ENCODE data around the gene DDX6.
"Not testable (repeated sequence)": the region's sequence is repeated elsewhere in the genome, so short reads cannot be mapped to it uniquely, and the experiment has no call there.

Gene DDX6

GRCh38 chr11:118778898-118779297 is 12.1 kb downstream of the DDX6 start:
- Mint-ChIP-seq H3K27me3 (no peaks in the 10 kb centered on the region), H3K36me3 (ENCODE audit: low read depth) (peaks cover 94% of the 10 kb centered on the region), H3K27ac (peak overlapping the region; percentile 61), H3K4me1 (ENCODE audit: low read depth) (peaks cover 74% of the 10 kb centered on the region), H3K9me3 (no peaks in the 10 kb centered on the region), H3K4me3 (no peak overlapping the region)
- DNase-seq = no peak

GRCh38 chr11:118774032-118774431 is 16.9 kb downstream of the DDX6 start:
- Mint-ChIP-seq H3K4me1 (ENCODE audit: low read depth) (peaks cover 83% of the 10 kb centered on the region), H3K27ac (peak overlapping the region; percentile 85), H3K9me3 (no peaks in the 10 kb centered on the region), H3K36me3 (ENCODE audit: low read depth) (peaks cover 98% of the 10 kb centered on the region), H3K4me3 (no peak overlapping the region), H3K27me3 (no peaks in the 10 kb centered on the region)
- DNase-seq = no peak

GRCh38 chr11:118771547-118772288 is 19.2 kb downstream of the DDX6 start:
- H3K4me1 Mint-ChIP-seq (ENCODE audit: low read depth) = peaks cover 75% of the 10 kb centered on the region
- H3K4me3 Mint-ChIP-seq = peak overlapping the region; percentile 2
- DNase-seq = no peak
- no peaks in the 10 kb centered on the region for H3K27me3 Mint-ChIP-seq
- H3K36me3 Mint-ChIP-seq (ENCODE audit: low read depth) = peaks cover 98% of the 10 kb centered on the region
- peak overlapping the region; percentile 85 for H3K27ac Mint-ChIP-seq
- H3K9me3 Mint-ChIP-seq = no peaks in the 10 kb centered on the region

GRCh38 chr11:118768690-118769089 is 22.3 kb downstream of the DDX6 start:
- Mint-ChIP-seq H3K36me3 (ENCODE audit: low read depth) (peaks cover 96% of the 10 kb centered on the region), H3K27ac (peak overlapping the region; percentile 70), H3K9me3 (no peaks in the 10 kb centered on the region), H3K4me3 (no peak overlapping the region), H3K4me1 (ENCODE audit: low read depth) (peaks cover 58% of the 10 kb centered on the region), H3K27me3 (no peaks in the 10 kb centered on the region)
- no peak for DNase-seq

DNA sequence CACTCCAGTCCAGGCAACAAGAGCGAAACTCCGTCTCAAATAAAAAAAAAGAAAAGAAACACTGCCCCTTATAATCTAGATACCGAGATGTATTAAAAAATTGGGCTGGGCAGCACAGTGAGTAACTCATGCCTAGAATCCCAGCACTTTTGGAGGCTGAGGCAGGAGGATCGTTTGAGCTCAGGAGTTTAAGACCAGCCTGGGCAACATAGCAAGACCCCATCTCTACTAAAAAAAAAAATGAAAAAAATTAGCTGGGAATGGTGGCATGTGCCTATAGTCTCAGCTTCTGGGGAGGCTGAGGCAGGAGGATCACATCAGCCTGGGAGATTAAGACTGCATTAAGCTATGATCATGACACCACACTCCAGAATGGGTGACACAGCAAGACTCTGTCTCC is 24.9 kb downstream of the DDX6 start:
- peaks cover 32% of the 10 kb centered on the region for H3K4me1 Mint-ChIP-seq (ENCODE audit: low read depth)
- DNase-seq = no peak
- no peak overlapping the region for H3K27ac Mint-ChIP-seq
- no peak overlapping the region for H3K4me3 Mint-ChIP-seq
- peaks cover 96% of the 10 kb centered on the region for H3K36me3 Mint-ChIP-seq (ENCODE audit: low read depth)
- H3K9me3 Mint-ChIP-seq = no peaks in the 10 kb centered on the region
- no peaks in the 10 kb centered on the region for H3K27me3 Mint-ChIP-seq

DNA sequence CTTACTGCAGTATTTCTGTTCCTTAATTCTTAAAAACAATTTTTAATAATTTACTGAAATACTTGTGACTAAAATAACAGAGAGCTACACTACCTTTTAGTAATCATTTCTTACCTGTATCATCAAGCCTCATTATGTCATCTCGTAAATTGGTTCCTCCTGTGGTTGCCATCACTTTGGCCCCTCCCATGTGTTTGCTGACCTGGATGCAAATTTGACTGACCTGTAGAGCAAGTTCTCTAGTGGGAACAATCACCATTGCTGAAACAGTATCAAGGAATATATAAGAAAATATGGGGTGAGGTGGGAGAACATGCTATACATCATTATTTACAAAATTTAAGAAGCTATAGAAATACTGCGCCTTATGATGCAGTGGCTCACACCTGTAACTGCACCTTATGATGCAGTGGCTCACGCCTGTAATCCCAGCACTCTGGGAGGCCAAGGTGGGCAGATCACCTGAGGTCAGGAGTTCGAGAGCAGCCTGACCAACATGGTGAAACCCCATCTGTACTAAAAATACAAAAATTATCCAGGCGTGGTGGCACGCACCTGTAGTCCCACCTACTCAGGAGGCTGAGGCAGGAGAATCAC is 25.8 kb downstream of the DDX6 start:
- peaks cover 24% of the 10 kb centered on the region for H3K4me1 Mint-ChIP-seq (ENCODE audit: low read depth)
- H3K9me3 Mint-ChIP-seq, DNase-seq, H3K27me3 Mint-ChIP-seq, H3K4me3 Mint-ChIP-seq: not testable (repeated sequence)
- H3K36me3 Mint-ChIP-seq (ENCODE audit: low read depth) = peaks cover 96% of the 10 kb centered on the region
- H3K27ac Mint-ChIP-seq = peak overlapping the region; percentile 35

DNA sequence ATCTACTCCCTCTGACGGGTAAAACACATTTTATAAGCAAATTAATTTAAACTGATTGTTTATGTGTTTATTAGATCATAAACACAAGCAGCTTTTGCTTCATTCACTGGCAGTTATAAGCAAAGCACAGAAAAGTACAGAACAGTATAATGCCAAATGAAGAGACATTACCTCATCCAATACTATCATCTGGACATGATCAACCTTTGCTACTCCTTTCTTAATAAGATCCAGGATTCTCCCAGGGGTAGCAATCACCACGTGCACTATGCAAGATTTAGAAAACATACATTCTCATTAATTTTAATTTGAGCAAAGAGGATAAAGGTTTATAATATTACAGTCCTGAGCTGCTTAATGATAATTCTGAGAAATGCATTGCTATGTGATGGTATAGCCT is 27.9 kb downstream of the DDX6 start:
- H3K27ac Mint-ChIP-seq = peak overlapping the region; percentile 61
- H3K27me3 Mint-ChIP-seq = no peaks in the 10 kb centered on the region
- no peak for DNase-seq
- H3K36me3 Mint-ChIP-seq (ENCODE audit: low read depth) = peaks cover 97% of the 10 kb centered on the region
- no peaks in the 10 kb centered on the region for H3K9me3 Mint-ChIP-seq
- peaks cover 8% of the 10 kb centered on the region for H3K4me1 Mint-ChIP-seq (ENCODE audit: low read depth)
- H3K4me3 Mint-ChIP-seq = no peak overlapping the region

GRCh38 chr11:118761981-118762380 is 29.0 kb downstream of the DDX6 start:
- not testable (repeated sequence) for H3K9me3 Mint-ChIP-seq; H3K27me3 Mint-ChIP-seq; DNase-seq; H3K27ac Mint-ChIP-seq; H3K4me3 Mint-ChIP-seq; H3K4me1 Mint-ChIP-seq (ENCODE audit: low read depth)
- H3K36me3 Mint-ChIP-seq (ENCODE audit: low read depth) = peaks cover 96% of the 10 kb centered on the region

- H3K27ac Mint-ChIP-seq = peak overlapping the region; percentile 88
- no peak overlapping the region for H3K4me3 Mint-ChIP-seq
- no peak for DNase-seq
- no peaks in the 10 kb centered on the region for H3K27me3 Mint-ChIP-seq
- H3K36me3 Mint-ChIP-seq (ENCODE audit: low read depth) = peaks cover 96% of the 10 kb centered on the region
- H3K4me1 Mint-ChIP-seq (ENCODE audit: low read depth) = peaks cover 4% of the 10 kb centered on the region
- H3K9me3 Mint-ChIP-seq = no peaks in the 10 kb centered on the region
These were observed 33.0 kb downstream of the DDX6 start for GRCh38 chr11:118757876-118758399.

DNA sequence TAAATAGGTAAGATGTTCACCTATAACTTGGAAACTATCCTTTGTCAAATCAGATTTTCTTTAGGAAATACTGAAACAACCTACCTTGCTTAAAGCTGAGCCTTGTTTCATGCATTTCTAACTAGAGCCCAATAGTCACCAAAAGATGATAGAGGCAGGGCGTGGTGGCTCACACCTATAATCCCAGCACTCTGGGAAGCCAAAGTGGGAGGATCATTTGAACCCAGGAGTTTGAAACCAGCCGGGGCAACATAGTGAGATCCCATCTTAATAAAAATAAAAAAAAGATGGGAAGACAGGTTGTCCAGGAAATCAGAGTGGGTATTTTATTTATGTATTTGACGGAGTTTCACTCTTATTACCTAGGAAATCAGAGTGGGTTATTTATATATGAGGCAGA is 38.3 kb downstream of the DDX6 start:
- Mint-ChIP-seq H3K27ac (peak overlapping the region; percentile 14), H3K4me1 (ENCODE audit: low read depth) (peaks cover 12% of the 10 kb centered on the region), H3K9me3 (no peaks in the 10 kb centered on the region), H3K36me3 (ENCODE audit: low read depth) (peaks cover 91% of the 10 kb centered on the region), H3K27me3 (no peaks in the 10 kb centered on the region), H3K4me3 (no peak overlapping the region)
- no peak for DNase-seq

DNA sequence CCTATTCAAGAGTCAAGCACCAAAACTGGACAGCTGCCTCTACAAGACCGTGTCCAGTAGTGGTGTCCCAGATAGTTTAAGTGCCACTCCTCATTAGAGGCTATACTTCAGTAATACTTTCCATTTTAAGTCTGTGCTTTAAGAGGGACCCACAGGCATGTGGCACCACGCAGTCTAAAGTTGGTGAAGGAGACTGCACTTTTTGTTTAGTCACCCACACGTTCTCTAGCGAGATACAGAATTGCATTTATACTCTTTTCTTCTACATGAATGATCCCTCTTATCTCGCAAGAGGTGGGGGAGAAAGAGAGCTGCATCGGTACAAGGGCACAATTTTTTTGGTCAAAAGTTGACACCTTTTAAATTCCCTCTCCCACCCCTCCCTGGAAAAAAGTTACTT is 41.5 kb downstream of the DDX6 start:
- peak overlapping the region; percentile 56 for H3K27ac Mint-ChIP-seq
- H3K4me3 Mint-ChIP-seq = no peak overlapping the region

GRCh38 chr11:118748056-118748455 is 42.9 kb downstream of the DDX6 start:
- no peak for DNase-seq
- H3K9me3 Mint-ChIP-seq = no peaks in the 10 kb centered on the region
- peaks cover 10% of the 10 kb centered on the region for H3K4me1 Mint-ChIP-seq (ENCODE audit: low read depth)
- H3K4me3 Mint-ChIP-seq = no peak overlapping the region
- H3K36me3 Mint-ChIP-seq (ENCODE audit: low read depth) = peaks cover 51% of the 10 kb centered on the region
- H3K27me3 Mint-ChIP-seq = no peaks in the 10 kb centered on the region
- peak overlapping the region; percentile 45 for H3K27ac Mint-ChIP-seq

More for the DNA sequence above, 41.5 kb downstream of the DDX6 start:
- no peaks in the 10 kb centered on the region for H3K27me3 Mint-ChIP-seq
- H3K9me3 Mint-ChIP-seq = no peaks in the 10 kb centered on the region
- no peak for DNase-seq
- H3K36me3 Mint-ChIP-seq (ENCODE audit: low read depth) = peaks cover 62% of the 10 kb centered on the region
- peaks cover 10% of the 10 kb centered on the region for H3K4me1 Mint-ChIP-seq (ENCODE audit: low read depth)

- Mint-ChIP-seq H3K9me3 (no peaks in the 10 kb centered on the region), H3K36me3 (ENCODE audit: low read depth) (peaks cover 41% of the 10 kb centered on the region), H3K27ac (peak overlapping the region; percentile 6), H3K27me3 (no peaks in the 10 kb centered on the region), H3K4me1 (ENCODE audit: low read depth) (peaks cover 10% of the 10 kb centered on the region), H3K4me3 (no peak overlapping the region)
- DNase-seq = no peak
These were observed 43.9 kb downstream of the DDX6 start for GRCh38 chr11:118746988-118747585.

DNA sequence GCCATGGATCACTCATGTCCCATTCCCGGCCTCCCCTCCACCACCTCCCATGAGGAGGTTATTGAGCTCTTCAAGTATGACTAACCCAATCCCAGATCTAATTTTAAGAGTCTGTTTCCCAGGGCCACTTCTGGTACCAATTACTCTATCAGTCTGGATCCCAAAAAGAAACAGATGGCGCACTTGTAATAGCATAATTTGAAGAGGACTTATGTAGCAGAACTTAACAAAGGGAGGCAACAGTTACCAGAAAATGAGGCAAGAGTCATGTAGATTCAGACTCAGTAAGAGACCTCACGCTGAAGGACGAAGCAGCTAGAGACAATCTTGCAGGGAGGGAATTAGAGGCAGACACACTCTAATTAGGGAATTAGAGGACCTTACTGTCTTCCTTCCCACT is 46.9 kb downstream of the DDX6 start:
- no peak overlapping the region for H3K4me3 Mint-ChIP-seq
- H3K27ac Mint-ChIP-seq = peak overlapping the region; percentile 55
- H3K27me3 Mint-ChIP-seq = no peaks in the 10 kb centered on the region
- H3K9me3 Mint-ChIP-seq = no peaks in the 10 kb centered on the region
- DNase-seq = no peak
- no peaks in the 10 kb centered on the region for H3K4me1 Mint-ChIP-seq (ENCODE audit: low read depth)
- H3K36me3 Mint-ChIP-seq (ENCODE audit: low read depth) = peaks cover 14% of the 10 kb centered on the region

- Mint-ChIP-seq H3K36me3 (ENCODE audit: low read depth) (no peaks in the 10 kb centered on the region), H3K27me3 (no peaks in the 10 kb centered on the region), H3K4me1 (ENCODE audit: low read depth) (no peaks in the 10 kb centered on the region), H3K27ac (no peak overlapping the region), H3K4me3 (no peak overlapping the region), H3K9me3 (no peaks in the 10 kb centered on the region)
- DNase-seq = no peak
These were observed 48.7 kb downstream of the DDX6 start for GRCh38 chr11:118742304-118742703.

Measured in activated T-cell treated with anti-CD3 and anti-CD28 coated beads, Interleukin-2, amount 50 U/mL, for 24 hours (primary cell).